HG03103 (cell line): Measurements from ENCODE around the gene ADAMTS4.
"Not testable (repeated sequence)": the region's sequence is repeated elsewhere in the genome, so short reads cannot be mapped to it uniquely, and the experiment has no call there.

Experiments used
- ATAC-seq: cut with Tn5 transposase; IDR thresholded peaks from one replicate; pipeline ENCODE4 v1.9.1; 2021; ENCODE audit warnings: low read depth; ENCODE audit not compliant: unreplicated experiment

ADAMTS4 gene, protein sequence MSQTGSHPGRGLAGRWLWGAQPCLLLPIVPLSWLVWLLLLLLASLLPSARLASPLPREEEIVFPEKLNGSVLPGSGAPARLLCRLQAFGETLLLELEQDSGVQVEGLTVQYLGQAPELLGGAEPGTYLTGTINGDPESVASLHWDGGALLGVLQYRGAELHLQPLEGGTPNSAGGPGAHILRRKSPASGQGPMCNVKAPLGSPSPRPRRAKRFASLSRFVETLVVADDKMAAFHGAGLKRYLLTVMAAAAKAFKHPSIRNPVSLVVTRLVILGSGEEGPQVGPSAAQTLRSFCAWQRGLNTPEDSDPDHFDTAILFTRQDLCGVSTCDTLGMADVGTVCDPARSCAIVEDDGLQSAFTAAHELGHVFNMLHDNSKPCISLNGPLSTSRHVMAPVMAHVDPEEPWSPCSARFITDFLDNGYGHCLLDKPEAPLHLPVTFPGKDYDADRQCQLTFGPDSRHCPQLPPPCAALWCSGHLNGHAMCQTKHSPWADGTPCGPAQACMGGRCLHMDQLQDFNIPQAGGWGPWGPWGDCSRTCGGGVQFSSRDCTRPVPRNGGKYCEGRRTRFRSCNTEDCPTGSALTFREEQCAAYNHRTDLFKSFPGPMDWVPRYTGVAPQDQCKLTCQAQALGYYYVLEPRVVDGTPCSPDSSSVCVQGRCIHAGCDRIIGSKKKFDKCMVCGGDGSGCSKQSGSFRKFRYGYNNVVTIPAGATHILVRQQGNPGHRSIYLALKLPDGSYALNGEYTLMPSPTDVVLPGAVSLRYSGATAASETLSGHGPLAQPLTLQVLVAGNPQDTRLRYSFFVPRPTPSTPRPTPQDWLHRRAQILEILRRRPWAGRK

DNA sequence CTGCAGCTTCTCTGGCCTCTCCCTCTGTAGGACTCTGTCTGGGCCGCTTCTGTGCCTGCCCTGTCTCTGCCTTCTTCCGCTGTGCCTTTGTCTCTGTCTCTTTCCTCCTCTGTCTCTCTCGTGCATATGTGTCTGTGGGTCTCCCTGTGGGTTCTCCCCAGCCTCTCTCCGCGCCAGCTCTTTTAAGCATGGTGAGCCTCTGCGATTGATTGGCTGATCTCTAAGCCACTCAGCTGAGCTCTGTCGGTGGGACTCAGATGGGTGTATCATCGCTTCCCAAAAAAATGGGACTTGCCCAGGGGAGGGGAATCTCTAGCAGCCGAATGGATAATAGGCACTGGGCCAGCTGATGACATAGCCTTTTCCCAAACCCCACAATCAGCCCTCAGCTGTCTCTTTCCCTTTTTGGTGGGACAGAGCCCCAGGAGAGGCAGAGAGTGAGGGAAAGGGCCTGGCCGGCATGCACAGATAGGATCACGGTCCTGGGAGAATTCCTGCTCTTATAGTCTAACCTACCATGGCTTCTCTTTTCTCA lies at the start of gene ADAMTS4:
ADAMTS4 (minus strand) TSS at position 158 of the 535 bp plus-strand sequence. CDS start 427 bp downstream, outside the sequence.
- ATAC-seq = no peak

DNA sequence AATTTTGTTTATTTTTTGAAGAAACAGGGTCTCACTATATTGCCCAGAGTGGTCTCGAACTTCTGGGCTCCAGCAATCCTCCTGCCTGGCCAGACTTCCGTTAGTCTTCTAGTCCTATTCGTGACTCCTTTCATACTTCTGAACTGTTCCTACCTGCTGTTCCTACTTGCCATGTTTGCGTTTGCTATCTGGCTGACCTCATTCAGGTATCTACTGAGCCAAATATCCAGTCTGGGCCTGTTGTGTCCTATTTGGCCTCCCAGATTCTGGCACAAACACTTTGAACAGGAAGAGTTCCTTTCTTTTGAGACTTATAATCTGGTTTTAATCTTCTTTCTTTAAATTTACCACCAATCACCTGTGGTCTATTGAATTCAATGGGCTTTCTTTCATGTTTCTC lies 46.0 kb upstream of the ADAMTS4 start:
- no peak for ATAC-seq

DNA sequence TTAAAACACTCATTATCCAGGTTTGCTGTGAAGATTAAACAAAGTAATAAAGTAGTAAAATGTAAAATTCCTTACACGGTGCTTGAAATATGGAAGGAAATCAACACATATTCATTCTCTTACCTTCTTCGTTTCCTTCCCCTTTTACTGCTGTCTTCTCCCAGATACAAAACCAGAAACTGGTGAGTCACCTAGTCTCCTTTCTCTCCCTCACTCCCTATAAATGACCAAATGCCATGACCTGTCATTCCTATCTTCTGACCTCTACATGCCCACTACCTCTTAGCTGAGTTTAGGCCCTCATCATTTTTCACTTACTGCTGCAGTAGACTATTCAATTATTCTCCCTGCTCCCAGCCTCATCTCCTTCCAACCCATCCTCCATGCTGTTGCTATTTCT lies 43.5 kb upstream of the ADAMTS4 start:
- no peak for ATAC-seq

DNA sequence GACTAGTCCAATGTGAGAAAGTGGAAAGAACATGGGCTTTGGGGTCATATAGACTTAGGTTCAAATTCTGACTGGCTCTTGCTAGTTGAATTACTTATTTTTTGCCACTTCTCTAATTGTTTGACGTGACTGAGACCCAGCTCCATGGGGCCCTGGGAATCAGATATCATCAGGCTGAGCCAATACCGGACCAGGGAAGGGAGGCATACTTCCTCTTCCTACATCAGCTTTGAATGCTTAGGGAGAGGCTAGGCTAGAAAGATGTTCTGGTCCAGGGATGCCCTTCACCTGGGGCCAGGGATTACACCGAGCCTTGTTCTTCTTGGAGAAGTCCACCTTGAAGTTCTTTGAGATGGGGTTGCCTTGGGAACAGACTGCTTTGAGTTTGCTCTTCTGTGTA lies 42.8 kb upstream of the ADAMTS4 start:
- ATAC-seq = no peak

DNA sequence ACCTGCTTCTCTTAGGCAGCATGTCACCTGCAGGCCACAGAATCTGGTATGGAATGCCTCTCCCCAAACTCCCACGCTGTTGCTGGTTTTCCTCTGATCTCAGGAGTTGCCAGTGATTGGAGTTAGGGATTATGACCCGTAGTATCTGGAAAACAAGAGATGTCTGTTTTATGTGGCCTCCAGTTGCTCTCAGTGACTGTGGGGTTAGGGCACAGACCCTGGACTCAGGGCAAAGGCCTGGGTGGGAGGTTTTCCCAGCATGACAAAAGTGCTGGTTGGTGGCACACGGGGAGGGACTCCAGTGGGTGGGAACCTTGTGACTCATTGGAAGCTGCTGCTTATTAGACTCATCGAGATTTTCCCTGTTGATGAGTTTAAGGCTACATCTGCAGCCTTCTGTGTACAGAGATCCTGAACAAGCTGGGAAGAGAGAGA lies 39.2 kb upstream of the ADAMTS4 start, which contains the start of gene NR1I3:
NR1I3 (minus strand) TSS at position 165 of the 435 bp plus-strand sequence. CDS start 1,638 bp downstream, outside the sequence.
- ATAC-seq = no peak

DNA sequence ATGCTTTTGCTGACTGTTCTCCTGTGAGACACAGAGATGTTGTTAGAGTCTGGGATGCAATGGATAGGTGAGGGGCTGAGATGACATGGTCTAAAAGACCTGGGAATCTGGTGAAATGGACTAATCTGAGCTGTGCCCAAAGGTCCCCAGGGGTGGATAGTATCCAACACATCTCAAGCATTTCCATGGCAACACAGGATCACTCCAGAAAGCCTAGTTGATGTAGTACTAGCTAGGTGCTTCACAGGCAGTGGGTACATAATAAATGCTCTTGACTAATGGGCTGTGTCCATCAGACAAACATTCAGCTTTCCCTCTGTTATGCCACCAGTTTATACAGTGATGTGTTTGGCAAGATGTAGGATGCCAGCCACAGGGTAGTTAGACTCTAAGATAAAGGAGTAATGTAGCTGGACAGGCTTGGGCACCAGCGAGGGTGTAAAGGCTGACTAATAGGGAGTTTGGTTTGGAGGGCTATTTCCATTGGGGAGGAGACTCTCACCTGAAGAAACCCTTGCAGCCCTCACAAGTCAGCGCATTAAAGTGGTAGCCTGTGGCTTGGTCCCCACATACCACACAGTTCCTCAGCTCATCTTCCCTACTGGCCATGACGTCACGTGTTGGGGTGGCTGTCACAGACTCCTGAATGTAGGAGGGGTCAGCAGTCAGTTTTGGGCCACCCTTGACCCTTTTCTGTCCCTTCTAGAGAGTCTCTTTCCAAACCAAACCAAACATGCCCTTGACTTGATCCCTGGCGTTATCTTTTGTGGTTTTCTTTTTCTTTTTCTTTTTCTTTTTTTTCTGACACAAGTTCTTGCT lies 37.3 kb upstream of the ADAMTS4 start:
- no peak for ATAC-seq

DNA sequence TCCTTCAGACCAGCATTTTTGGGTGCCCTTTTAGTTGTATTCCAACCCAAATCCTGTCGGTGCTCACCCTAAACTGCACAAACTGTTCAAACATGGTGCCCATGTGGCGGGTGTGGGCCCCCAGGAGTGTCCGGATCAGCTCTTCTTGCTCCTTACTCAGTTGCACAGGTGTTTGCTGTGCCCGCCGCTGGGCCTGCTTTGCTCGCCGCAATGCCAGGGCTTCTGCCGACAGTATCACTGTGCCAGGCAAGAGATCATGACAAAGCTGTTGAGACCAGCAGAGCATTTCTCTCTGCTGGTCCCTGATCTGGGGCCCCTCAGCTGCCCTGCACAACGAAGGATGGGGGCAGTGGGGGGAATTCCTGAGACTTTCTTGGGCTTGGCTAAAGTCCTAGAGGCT lies 34.2 kb upstream of the ADAMTS4 start:
- no peak for ATAC-seq

DNA sequence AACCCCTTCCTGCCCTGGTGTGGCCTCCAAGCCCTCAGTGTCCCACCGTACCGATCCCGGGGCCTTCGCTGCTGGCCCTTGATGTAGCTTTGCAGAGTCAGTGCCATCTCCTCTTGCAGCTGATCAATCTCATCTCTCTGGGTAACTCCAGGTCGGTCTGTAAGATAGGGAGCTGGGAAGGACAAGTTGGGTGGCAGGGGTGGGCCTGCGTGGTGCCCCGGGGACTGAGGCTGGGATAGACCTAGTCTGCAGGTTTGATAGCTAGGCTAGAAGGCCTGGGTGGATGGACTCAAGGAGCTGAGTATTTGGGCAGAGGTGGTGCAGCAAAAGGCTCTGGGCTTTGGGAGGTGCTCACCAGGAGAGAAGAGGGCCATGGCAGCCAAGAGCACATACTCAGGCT lies 31.9 kb upstream of the ADAMTS4 start:
- ATAC-seq = no peak

DNA sequence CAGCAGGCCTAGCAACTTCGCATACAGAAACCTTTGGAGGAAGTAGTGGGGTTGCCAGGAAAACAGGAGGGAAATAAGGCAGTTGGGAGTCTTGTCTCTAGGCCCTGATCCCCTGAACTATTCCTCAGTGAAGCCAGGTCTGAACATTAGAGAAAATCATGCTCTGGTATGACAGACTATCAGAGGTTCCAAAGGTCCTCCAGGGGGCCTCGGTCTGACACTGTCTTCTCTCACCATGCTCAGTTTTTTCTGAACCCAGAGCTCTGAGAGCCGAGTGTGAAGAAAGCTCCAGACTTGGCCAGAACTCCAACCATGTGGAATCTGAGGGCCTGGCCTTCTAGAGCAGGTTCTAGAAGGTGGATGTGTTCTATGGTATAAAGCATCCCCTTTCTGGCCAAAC lies 31.0 kb upstream of the ADAMTS4 start:
- no peak for ATAC-seq

DNA sequence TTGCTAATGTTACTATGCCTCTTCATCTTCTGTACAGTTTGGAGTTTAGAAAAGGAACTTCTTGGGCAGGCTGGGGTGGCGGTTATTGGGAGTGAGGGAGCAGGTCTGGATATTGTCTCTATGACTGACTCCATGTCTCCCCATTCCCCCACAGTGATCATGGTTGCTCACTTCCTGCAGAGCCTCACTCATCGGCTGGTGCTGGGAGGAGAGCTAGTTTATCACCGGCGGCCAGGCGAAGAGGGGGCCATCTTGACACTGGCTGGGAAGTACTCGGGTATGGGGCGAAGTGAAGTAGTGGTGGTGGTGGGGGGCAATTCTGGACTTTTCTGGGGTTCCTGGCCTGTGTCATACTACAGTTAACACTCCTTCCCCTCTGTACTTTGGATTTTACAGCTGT lies 29.2 kb upstream of the ADAMTS4 start:
- ATAC-seq = no peak

DNA sequence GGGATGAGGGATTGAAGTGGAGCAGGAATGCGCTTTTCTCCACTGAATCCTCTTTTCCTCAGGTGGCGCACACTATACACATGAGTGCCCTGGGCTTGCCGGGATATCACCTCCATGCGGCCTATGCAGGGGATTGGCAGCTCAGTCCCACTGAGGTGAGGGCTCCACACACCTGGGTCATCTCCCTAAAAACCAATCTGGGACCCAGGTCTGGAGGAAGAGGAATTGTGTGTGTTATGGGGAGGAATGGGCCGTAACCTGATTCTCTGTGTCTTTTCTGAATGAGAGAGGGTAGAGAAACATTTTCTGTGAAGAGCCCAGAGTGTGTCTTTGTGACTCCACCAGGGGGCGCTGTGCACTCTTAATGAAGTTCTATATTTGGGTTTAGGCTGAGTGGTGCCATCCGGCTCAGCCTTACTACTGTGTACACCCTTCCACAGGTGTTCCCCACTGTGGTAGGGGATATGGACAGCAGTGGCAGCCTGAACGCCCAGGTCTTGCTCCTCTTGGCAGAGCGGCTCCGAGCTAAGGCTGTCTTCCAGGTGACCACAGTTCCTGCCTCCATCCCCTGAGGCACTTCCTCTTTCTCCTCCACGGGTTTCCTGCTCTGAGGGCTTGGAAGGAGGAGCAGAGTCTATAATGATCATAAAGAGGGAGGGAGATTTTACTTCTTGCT lies 28.5 kb upstream of the ADAMTS4 start:
- ATAC-seq = peak; percentile 34

DNA sequence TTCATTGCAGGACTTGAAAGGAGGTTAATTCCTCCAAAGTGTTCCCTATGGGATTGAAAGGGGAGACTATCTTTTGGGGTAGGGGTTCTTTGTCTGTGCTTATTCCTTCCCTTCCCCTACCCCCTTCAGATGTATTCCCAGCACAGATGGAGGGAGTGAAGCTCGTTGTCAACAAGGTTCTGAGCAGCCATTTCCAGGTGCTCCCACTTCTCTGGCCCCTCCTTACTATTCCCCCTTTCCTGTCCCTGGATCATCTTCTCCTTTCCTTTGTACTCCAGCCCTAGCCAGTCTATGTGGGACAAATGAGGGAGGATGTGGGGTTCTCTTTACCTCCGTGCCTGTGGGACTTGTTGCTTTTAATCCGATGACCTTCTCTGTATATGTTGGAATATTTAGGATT lies 27.9 kb upstream of the ADAMTS4 start:
- ATAC-seq = no peak

DNA sequence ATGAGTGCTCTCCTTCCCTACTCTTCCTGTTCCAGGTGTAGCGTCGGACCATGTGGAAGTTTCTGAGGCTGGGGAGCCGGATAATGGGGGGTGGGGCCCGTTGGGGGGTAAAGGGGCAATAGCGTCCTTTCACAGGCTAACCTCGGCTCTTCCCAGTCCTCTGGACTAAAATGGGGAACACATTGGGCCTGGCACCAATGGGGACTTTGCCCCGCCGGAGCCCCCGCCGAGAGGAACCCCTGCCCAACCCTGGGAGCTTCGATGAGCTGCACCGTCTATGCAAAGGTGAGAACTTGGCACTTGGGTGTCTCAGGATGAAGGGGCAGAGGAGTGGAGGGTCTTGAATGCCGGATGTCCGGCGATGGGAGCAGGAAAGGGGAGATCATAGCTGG lies 27.5 kb upstream of the ADAMTS4 start:
- no peak for ATAC-seq

DNA sequence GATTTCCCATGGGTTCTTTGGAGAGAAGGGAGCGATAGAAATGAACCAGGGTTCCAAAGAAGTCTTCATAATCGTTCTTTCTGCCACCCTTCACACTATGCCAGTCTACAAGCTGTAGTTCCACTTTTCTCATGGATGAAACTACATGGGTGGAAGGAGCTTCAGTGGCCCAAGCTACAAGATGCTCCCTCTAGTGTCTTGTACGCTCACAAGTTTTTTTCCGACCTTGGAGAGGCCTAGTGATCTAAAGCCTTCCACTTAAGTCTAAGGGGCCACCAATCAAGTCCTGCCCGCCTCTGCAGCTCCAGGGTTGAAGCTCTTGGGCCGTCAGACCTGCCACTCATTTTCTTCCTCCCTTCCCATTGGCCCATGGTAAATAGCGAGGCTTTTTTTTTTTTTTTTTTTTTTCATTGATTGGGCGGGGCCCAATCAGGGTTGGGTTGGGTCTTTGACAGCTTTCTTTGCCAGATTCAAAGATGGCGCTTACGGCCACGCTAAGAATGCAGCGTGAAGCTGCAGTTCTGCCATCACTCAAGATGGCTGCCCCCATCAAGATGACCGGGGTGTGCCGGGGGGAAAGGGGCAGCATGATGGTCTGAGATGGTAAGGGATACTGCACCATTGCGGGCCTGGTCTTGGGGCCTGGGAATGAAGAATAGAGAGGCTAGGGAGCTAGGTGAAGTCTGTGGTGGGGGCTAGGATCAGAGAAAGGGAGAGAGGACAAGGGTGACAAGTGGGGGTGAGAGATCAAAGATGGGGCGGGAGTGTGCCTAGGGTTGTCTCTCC lies 26.9 kb upstream of the ADAMTS4 start, which contains the start of gene TOMM40L:
TOMM40L (plus strand) TSS at position 527 of the 786 bp plus-strand sequence. CDS start 430 bp downstream, outside the sequence.
- peak; percentile 93 for ATAC-seq

DNA sequence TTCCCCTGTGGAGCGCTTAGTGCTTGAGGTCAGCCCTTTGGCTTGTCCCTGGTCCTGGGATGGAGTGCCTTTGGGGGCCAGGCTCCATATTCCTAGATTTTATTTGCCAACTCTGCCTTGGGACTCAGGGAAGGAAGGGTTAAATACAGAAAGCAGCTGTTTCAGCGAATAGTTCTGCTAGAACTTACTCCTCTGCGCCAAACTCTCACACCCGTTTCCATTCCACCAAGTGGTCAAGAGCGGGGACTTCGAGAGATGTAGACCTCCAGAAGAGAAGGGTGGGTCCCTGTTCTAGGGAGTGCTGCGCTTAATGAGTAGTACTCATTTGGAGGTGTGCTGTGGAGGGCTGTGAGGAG lies 26.3 kb upstream of the ADAMTS4 start:
- no peak for ATAC-seq

DNA sequence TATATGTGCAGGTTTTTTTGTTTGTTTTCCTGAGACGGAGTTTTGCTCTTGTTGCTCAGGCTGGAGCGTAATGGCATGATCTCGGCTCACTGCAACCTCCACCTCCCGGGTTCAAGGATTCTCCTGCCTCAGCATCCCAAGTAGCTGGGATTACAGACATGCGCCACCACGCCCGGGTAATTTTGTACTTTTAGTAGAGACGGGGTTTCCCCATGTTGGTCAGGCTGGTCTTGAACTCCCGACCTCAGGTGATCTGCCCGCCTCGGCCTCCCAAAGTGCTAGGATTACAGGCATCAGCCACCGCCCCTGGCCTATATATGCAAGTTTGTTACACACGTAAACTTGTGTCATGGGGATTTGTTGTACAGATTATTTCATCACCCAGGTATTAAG lies 25.8 kb upstream of the ADAMTS4 start:
- not testable (repeated sequence) for ATAC-seq

DNA sequence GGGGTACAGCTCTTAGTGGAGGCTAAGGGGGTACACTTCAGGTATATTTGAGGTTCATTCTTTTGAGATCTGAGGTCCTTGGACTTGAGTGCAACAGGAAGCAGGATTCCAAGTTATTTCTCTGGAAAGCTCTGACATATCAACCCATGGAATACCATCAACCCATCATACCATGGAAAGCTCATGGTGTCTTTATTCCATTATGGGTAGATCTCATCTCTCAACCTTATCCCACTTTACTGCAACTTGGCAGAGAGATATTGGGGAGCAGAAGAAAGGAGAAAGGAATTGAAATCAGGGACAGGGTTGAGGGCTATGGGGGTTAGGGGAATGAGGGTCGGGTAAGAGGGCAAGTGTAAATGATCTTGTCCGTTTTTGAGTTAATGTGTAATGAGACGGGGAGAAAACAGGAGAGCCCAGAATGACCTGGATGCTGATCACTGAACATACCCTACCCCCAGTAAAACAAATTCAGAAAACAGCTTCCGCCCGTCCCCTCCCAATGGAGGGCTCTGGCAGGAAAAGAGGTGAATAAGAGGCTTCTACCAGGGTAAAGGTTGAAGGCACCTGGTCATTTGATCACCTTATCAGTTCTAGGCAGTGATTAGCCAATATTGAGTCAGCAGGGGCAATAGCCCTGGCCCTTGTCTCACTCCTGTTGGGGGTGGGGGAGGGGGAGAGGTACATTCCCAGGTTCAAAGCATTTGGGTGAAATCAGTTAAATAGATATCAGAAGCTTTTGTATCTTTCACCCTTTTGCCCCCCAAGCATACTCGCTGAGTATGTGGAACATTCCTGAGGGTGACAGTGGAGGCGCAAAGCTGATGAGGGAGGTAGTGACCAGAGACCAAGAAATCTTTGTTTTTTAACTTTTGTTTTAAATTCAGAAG lies 25.2 kb upstream of the ADAMTS4 start:
- ATAC-seq = no peak
